DMS79 treated with DMSO at 0.1 percent for 48 hours (cell line): Measurements from ENCODE around the gene SMARCA1.

Experiments used
- DNase-seq: peaks from one replicate; lab custom pipeline; 2025; lab: John Stamatoyannopoulos, UW

SMARCA1 gene

GRCh38 chrX:129529685-129530281, 6.5 kb upstream of the SMARCA1 start:
- DNase-seq: peak; percentile 50

GRCh38 chrX:129525896-129526295, 2.6 kb upstream of the SMARCA1 start:
- no peak for DNase-seq

- DNase-seq: no peak
Observed at GRCh38 chrX:129525162-129525561, 1.9 kb upstream of the SMARCA1 start.

GRCh38 chrX:129524250-129524850, 1.1 kb upstream of the SMARCA1 start:
- no peak for DNase-seq

GRCh38 chrX:129522184-129523078, 859 bp downstream of the SMARCA1 start:
- DNase-seq: peak; percentile 44

- DNase-seq: no peak
Observed at GRCh38 chrX:129520151-129520550, 3.1 kb downstream of the SMARCA1 start.

GRCh38 chrX:129516402-129516801, 6.9 kb downstream of the SMARCA1 start:
- no peak for DNase-seq

- no peak for DNase-seq
Observed at GRCh38 chrX:129512409-129512808, 10.9 kb downstream of the SMARCA1 start.

GRCh38 chrX:129511689-129512088, 11.6 kb downstream of the SMARCA1 start:
- DNase-seq: no peak

- no peak for DNase-seq
Observed at GRCh38 chrX:129510331-129510730, 13.0 kb downstream of the SMARCA1 start.

- DNase-seq: no peak
Observed at GRCh38 chrX:129497146-129497843, 26.0 kb downstream of the SMARCA1 start.

GRCh38 chrX:129496625-129497024, 26.7 kb downstream of the SMARCA1 start:
- DNase-seq: no peak

GRCh38 chrX:129495900-129496299, 27.4 kb downstream of the SMARCA1 start:
- no peak for DNase-seq

- no peak for DNase-seq
Observed at GRCh38 chrX:129494887-129495286, 28.4 kb downstream of the SMARCA1 start.

GRCh38 chrX:129493643-129494042, 29.6 kb downstream of the SMARCA1 start:
- no peak for DNase-seq

- DNase-seq: no peak
Observed at GRCh38 chrX:129490330-129490729, 33.0 kb downstream of the SMARCA1 start.

GRCh38 chrX:129488359-129488758, 34.9 kb downstream of the SMARCA1 start:
- no peak for DNase-seq

- no peak for DNase-seq
Observed at GRCh38 chrX:129480889-129481288, 42.4 kb downstream of the SMARCA1 start.

- DNase-seq: no peak
Observed at GRCh38 chrX:129478516-129478915, 44.8 kb downstream of the SMARCA1 start.

- DNase-seq: no peak
Observed at GRCh38 chrX:129472116-129472515, 51.2 kb downstream of the SMARCA1 start.

- DNase-seq: peak; percentile 0
Observed at GRCh38 chrX:129462707-129463106, 60.6 kb downstream of the SMARCA1 start.

- no peak for DNase-seq
Observed at GRCh38 chrX:129461801-129462456, 61.4 kb downstream of the SMARCA1 start.
